Renal cortex interstitium (tissue), 11 donors: ENCODE data around the gene KCNE4. TPM values are rescaled to one million over a fixed set of nuclear protein-coding genes. Genes with fewer than 3 reads are reported as not detected.

Experiments used
- DNase-seq, 11 donors: peaks; one replicate each; pipeline ENCODE4 v3.0.0-alpha.2; 2013; ENCODE audit warnings: low read depth in 9 of 11, low spot score in 4 of 11; ENCODE audit errors: extremely low read depth in 1 of 11
- polyA plus RNA-seq, 3 donors: library from polyadenylated mRNA; unstranded; fragments of 120-200 nt; gene quantifications; one replicate each; pipeline ENCODE4 v1.2.1, GENCODE V29; 2013; ENCODE audit not compliant: insufficient read length in 3 of 3

Gene KCNE4
- polyA plus RNA-seq, 3 donors = 12.8 to 20.0 (median 18.5) TPM

DNA sequence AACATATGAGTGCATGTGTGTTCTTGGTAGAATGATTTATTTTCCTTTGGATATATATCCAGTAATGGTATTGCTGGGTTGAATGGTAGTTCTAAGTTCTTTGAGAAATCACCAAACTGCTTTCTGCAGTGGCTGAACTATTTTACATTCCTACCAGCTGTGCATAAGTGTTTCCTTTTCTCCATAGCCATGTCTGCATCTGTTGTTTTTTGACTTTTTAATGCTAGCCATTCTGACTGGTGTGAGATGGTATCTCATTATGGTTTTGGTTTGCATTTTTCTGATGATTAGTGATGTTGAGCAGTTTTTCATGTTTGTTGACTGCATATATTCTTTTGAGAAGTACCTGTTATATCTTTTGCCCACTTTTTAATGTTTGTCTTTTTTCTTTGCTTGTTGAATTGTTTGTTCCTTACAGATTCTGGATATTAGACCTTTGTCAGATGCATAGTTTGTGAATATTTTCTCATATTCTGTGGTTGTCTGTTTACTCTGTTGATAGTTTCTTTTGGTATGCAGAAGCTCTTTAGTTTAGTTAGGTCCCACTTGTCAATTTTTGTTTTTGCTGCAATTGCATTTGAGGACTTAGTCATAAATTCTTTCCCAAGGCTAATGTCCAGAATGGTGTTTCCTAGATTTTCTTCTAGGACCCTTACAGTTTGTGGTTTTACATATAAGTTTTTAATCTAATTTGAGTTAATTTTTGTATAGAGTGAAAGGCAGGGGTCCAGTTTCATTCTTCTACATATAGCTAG lies 17.6 kb upstream of the KCNE4 start:
- no peak for DNase-seq

DNA sequence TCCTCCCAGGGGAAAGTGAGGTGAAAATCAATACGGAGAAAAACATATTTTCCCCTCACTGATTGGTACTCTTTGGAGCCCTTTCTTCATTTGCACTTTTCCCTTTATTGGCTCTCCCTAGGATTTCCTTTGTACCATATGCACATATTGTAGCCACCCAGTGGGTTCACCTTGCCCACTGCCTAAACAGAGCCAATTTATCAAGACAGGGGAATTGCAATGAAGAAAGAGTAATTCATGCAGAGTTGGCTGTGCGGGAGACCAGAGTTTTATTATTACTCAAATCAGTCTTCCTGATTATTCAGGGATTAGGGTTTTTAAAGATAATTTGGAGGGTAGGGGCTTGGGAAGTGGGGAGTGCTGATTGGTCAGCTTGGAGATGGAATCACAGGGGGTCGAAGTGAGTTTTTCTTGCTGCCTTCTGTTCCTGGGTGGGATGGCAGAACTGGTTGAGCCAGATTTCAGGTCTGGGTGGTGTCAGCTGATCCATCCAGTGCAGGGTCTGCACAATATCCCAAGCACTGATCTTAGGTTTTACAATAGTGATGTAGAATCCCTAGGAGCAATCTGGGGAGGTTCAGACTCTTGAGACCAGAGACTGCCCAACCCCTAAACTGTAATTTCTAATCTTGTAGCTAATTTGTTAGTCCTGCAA lies 15.1 kb upstream of the KCNE4 start:
- no peak for DNase-seq

DNA sequence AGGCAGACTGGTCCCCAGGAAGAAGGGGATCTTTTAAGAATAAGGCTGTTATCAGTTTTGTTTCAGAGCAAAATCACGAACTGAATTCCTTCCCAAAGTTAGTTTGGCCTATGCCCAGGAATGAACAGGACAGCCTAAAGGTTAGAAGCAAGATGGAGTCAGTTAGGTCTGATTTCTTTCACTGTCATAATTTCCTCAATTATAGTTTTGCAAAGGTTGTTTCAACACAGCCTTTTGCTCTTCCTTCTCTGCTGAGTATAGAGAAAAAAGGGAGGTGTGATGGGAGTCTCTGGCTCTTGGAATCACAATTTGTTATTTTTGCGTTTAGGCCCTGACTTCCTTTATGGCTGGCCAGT lies 14.6 kb upstream of the KCNE4 start:
- no peak for DNase-seq

DNA sequence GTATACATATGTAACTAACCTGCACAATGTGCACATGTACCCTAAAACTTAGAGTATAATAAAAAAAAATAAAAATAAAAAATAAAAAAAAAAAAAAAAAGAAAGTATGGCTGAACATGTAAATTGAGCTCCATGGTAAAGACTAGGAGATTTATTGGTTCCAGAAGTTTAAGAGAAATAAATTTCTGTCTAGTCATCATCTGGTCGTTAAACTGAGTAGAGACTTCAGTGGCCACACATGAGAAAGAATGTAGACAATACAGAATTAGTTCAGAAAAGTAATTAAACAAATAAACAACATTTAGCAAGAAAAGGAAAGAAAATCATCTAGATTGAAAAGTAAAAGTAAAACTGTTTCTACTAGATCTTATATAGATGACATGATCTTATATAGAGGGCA lies 12.4 kb upstream of the KCNE4 start:
- DNase-seq = no peak

DNA sequence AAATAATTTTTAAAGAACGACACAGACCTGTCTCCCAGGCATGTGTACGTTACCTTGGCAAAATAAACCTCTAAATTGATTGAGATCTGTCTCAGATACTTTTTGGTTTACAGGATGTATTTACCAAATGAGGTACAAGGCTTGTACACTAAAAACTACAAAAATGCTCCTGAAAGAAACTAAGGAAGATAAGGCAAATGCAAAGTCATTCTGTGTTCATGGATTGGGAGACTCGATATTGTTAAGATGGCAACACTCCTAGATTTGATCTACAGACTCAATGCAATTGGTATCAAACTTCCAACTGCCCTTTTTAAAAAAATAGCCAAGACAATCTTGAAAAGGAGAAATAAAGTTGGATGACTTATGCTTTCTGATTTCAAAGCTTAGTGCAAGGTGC lies 11.5 kb upstream of the KCNE4 start:
- no peak for DNase-seq

DNA sequence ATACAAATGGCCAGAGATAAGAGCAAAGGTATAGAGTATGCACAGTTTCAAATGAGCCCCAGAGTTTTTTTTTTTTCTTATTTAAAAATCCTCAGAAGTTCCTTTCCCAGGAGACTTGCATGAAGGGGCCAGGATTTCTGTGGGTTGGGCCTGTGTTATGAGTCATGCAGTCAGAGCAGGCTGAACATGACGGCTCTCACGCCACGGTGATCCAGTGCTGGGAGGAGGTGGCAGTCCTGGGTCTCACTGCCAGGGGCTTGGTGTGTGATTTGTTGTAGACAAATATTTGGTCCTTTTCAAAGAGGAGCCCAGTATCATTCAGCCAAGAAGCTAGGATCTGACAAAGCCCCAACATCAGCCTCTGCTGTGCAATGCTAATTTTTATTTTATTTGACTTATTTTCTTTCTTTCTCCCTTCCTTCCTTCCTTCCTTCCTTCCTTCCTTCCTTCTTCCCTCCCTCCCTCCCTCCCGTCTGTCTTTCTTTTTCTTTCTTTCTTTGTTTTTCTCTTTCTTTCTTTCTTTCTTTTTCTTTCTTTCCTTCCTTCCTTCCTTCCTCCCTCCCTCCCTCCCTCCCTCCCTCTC lies 10.4 kb upstream of the KCNE4 start:
- no peak for DNase-seq

DNA sequence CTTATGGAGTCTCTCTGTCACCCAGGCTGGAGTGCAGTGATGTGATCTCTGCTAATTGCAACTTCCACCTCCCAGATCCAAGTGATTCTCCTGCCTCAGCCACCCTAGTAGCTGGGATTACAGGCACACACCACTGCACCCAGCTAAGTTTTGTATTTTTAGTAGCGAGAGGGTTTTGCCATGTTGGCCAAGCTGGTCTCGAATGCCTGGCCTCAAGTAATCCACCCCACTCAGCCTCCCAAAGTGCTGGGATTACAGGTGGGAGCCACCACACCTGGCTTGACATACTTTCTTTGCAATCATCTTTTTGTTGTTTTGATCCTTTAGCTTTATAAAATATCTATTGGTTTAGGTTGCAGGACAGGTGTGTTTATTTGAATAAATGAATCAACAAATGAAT lies 9.7 kb upstream of the KCNE4 start:
- no peak for DNase-seq

DNA sequence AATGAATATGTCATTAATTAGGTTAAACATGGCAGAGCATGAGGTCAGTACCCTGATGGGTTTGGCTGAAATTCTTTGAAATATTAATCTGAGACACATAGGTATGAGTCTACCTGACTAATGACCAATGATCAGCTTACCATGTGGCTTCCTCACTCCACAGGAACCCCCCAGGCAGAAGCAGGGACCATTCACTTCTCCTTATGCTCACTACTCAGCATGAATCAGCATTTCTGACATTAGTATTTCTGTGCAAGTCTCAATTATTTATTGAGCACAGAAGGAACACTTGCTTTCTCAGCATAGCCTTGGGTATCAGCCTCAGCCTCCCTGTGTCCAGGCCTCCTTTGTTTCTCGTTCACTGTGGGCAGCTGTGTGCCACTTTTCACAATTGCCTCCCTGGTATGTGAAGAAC lies 9.3 kb upstream of the KCNE4 start:
- no peak for DNase-seq

DNA sequence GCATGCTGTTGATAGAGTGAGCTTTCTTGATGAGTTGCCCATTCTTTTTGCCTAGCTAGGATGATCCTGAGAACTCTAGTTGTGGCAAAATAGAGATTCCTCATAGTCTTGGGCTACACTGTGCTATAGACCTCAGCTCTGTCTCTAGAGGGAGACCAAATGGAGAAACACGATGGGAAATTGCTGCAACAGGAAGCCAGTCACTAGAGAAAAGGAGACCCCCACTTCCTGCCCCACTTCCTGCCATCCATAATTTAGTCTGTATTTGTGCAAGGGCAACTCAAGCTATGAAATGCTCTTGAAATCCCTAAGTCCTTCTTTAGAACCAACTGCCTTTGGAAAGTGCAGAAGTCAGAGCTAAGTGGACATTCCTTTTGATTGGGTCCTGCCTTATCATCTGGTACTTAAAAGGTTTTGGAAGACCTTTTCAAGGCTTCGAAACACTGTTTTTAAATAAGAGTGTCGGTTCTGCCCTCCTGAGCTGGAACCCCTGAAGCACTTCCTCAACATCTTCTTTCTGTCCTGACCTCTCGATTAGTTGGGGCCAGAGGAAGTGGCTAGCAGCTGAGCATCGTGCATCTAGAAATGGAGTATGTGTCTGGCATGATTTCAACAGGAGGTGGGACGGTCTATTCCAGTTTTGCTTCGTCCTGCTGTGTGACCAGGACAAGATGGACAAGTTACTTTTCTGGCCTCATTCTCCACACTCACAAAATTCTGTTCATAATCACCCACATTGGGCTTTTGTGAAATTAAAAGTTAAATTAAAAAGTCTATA lies 8.6 kb upstream of the KCNE4 start:
- no peak for DNase-seq

DNA sequence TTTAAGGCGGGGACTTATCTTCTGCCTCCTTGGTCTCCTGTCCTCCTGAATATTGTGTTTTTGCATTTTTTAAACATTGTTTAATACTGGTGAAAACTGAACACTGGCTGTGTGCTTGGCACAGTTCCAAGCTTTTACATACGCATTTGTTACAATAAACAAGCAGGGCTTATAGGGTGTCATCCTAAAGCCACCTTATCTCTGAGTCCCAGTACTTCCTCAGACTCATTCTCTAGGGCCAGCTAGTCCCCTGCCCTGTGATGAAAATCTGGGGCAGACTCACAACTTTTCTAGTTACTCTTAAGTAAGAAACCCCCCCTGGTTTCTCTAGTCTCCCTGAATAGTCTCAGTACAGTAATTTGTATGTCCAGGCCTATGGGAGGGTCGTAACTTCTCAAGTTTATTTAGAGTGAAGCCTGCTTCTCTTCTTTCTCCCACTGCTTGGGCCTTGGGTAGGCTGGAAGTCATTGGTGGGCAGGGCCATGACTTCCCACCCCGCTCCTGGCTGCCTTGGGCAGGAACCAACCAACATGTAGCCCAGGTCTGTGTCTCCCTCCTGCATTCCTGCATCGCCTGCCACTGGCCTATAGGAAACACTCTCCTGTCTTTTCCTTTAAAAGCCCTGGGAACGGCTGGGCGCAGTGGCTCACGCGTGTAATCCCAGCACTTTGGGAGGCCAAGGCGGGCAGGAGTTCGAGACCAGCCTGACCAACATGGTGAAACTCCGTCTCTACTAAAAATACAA lies 7.7 kb upstream of the KCNE4 start:
- no peak for DNase-seq

DNA sequence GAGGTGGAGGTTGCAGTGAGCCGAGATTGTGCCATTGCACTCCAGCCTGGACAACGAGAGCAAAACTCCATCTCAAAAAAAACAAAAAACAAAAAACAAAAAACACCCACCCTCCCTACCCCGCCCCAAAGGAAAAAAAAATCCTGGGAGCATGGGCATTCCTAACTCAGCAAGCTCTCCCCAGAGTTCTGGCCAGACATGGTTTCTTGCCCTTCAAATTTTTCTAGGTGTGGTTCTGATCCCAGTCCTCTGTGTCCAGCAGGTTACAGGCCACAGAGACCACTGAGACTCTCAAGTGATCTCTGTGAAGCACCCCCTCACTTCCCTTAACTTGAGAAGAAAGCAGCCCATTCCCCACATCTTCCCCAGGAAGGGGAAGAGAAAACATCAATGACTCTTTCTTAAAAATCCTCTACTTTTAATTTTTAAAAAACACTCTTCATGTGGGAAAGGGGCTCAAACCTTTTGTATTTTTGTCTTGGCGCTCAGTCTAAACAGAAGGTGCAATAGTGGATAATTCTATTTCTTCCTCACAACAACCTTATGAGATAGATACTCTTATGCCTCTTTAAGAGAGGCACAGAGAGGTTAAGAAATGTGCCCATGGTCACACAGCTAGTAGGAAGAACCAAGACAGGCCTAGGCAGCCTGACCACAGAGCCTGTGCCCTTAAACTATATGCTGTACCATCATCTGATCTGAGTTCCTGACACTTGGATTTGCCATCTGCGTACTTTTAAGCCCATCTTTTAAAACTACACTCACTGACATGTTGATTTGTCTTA lies 6.9 kb upstream of the KCNE4 start:
- no peak for DNase-seq

DNA sequence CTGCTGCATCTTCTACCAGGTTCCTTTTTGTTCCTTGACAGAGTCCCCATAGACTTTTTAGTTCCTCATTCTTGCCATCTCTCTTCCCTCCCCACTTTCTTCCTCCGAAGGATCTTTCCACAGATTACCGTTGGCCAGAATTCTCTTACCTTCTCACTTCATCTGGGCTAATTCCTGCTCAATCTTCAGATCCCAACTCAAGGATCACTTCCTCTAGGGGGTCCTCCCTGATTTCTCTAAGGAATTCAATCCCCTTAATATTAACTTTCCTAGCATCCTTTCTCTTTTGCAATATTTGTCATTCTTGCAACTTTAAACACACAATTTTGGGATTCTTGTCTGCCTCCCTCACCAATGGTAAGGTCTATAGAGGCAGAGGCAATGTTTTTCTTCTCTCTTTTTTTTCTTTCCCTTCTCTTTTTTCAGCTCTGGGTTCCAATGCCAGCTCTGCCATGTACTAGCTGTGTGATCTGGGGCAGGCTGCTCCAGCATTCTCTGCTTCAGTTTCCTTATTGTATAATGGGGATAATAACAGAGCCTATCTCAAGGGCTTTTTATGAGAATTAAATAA lies 5.4 kb upstream of the KCNE4 start:
- no peak for DNase-seq

DNA sequence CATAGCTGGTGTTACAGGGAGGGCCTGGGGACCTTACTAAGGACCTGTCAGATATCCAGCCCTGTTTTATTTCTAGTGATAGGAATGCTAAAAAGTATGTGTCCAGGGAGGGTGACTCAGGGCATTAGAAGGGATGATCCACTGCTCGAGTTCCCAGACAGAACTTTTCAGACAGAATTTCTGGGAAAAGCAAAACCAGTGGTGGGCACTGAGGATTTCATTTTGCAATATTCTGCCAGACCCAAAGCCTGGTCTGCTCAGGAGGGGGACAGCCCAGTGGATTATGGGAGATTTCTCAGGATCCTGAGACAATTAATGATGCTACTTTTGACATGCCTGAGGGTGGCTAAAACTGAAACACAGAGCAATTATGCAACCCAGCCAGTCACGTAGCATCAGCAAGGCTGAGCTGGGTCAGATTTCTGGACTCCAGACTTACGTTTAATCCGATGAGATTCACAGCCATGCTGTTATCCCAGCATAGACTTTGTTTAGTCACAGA lies 4.7 kb upstream of the KCNE4 start:
- DNase-seq = no peak

DNA sequence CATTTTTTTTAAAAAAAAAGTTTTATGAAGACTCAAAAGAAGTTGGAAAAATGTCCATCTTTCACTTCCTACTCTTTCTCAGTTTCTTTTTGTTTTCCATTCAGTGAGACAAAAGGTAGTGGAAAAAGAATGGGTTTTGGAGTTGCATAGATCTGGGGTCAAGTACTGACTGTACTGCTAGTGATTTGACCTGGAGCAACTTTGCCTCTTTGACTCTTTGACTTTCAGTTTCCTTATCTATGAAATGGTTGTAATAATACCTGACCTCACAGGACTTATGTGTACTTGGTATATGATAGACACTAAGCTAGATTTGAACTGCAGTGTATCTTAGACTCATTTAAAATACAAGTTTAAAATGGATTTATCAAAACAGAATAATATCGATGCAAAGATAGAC lies 3.5 kb upstream of the KCNE4 start:
- no peak for DNase-seq

DNA sequence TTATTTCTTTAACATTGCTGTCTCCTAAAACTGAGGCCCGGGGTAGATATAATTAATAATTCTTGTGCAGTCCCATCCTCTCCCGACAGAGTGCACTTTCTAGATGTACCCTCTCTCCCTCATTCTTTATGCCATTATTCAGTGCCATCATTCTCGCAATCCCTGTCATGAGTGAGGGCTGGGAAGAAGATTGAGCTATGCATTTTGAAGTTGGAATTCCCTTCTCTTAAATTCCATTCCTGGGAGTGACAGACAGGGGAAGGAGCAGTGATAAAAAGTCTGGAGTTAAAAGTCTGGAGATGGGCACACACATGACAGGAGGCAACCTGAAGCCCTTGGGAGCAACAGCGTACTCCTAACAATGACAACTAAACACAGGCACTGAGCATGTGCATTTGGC lies 2.6 kb upstream of the KCNE4 start:
- no peak for DNase-seq

DNA sequence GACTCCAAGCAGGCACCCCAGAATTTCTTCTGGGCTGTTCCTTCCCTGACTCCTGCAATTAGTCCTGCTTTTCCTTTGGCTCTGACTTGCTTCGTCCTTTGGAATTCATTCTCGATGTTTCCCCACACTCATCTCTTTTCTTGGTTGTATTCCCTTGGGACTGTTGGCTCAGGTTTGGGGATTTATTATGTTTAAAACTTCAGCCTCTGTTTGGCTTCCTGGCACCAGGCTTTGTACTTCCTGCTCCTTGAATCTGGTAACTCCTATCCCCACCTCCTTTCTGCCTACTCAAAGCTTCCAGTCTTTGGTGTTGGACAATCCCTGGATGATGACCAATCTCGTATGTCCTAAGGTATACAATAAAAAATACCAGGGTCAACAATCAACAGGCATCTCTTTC lies 1.8 kb upstream of the KCNE4 start:
- DNase-seq = no peak

DNA sequence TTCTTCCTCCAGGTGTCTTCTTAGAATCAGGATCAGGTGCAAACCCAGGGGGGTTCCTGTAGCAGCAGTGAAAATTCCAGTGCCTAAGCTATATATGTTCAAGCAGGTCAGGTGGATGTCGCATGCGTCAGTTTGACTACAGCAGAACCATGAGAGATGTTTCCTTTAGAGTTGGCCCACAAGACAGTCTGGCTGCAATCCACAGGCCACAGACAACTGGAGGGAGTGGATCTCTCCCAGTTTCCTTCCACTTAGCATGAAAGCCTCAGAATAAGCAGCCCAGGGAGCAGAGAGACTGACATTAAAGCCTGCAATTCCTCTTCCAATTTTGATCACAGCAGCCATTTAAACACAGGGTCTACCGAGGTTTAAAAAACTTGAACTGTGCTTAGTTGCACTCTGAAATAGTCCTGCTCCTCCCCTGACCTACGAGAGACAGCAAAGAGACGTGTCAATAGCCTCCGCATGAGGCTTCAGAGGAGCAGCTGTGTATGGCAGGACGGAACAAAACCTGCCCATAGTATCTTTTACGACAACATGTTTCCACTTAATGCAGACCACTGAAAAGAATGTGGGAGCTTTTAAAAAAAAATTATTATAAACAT lies 988 bp upstream of the KCNE4 start:
- no peak for DNase-seq
